AG08395 (cell line): ENCODE measurements around the gene THADA.

ENCODE experiments used
- DNase-seq: peaks from one replicate; pipeline ENCODE4 v3.0.0; 2012; ENCODE audit warnings: mixed read lengths, low spot score

THADA gene

GRCh38 chr2:43509886-43510285 is 86.0 kb downstream of the THADA start:
- no peak for DNase-seq

GRCh38 chr2:43508209-43508608 is 87.6 kb downstream of the THADA start:
- no peak for DNase-seq

- no peak for DNase-seq
Observed at GRCh38 chr2:43507137-43507536, 88.7 kb downstream of the THADA start.

DNA sequence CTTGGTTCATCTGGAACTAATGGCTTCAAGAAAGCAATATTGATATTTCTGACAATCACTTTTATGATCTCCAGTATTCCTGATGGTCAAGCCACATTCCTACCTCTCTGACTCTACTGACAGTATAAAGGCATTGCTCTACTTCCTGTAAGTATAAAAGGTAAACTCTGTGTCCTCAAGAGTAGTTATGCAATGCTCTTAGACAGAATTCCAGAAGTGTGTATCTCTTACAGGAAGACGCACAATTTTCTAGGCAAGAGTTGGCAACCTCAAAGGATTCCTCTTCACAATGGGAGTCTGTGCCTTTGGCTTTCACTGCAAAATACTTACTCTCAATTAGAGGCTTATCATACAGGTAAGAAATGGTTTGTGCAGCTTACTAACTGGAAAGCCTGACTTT is 100.1 kb downstream of the THADA start:
- DNase-seq: no peak

DNA sequence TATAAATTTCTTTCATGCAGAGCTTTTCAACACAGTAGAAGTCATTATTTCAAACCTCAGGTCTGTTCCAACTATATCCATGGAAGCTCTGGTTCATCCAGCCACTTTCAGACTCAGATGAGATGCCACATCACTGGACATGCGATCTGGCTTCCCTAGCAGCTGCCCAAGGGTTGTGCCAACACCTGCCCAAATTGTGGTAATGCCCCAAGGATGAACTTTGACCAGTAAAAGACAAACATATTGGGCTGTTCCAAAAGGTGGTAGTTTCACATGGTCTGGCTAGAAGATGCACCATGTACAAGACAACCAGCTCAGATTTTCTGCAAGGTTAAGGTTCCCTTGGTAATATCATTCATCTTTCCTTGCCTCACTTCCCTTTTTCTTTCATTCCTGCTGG is 101.9 kb downstream of the THADA start:
- no peak for DNase-seq

GRCh38 chr2:43491065-43491639 is 104.7 kb downstream of the THADA start:
- no peak for DNase-seq

- DNase-seq: no peak
Observed at GRCh38 chr2:43490252-43490786, 105.5 kb downstream of the THADA start.

GRCh38 chr2:43488737-43489136 is 107.1 kb downstream of the THADA start:
- no peak for DNase-seq

- DNase-seq: no peak
Observed at GRCh38 chr2:43486603-43487002, 109.2 kb downstream of the THADA start.

- peak; percentile 47 for DNase-seq
Observed at GRCh38 chr2:43484323-43484930, 111.4 kb downstream of the THADA start.

DNA sequence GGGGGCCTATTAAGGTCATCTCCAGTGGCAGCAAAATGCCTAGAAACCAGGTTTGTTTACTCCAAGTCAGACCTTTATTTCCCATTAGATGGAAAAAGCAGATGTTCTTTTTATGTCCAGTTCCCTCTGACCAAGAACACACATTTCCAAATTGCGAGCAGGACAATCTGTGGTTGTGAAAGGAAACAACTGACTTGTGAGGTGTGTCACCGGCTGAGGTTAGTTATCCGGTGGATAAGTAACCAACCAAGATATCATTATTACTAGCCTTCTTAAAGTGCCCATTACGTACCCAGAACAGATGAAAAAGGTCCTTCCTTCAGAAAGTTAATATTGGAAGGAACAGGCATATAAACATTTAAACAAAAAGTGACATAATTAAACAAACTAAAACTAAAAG is 112.9 kb downstream of the THADA start:
- DNase-seq: no peak

DNA sequence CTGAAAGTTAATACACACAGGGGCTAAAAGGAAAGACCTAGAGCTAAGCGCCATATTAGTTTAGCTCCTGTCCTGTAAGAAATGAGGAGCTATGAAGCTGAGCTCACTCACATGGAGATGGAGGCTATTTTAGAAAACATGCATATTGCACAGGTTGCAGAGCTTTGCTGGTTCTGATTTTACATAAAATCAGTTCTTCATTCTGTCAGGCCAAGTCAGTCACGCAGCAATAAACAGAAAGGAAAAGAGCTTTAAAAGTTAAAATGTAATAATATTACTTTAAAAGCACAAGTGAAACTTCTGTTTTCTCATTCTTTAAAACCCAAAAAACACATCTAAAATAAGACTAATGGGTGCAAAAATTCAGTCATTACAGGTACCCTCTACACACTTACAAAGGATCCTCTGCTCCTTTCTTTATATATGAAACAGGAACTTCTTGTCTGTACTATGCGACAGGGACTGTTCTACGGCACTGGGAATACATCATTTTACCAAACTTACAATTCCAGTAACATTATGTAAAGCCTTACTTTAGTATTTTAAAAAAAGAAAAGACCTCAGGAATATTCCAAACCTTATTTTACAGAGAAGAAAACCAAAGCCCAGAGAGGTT is 113.8 kb downstream of the THADA start:
- DNase-seq: no peak

DNA sequence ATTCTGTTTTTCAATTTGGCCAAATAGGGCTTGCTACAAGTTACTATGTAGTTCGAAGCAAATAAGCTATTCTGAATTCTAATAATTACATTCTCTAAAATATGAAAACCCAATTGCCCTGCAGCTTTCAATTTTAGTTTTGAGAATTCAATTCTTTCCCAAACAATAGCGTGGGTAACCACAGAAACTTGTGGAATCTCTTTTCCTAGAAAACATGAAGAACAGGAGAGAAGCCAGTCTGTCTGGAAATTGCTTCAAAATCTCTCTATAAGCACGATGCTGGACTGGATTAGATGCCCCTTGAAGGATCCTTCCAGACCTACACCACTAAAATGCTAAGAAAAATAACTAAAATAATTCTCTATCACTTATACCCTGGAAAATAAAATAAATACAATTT is 115.0 kb downstream of the THADA start:
- no peak for DNase-seq

DNA sequence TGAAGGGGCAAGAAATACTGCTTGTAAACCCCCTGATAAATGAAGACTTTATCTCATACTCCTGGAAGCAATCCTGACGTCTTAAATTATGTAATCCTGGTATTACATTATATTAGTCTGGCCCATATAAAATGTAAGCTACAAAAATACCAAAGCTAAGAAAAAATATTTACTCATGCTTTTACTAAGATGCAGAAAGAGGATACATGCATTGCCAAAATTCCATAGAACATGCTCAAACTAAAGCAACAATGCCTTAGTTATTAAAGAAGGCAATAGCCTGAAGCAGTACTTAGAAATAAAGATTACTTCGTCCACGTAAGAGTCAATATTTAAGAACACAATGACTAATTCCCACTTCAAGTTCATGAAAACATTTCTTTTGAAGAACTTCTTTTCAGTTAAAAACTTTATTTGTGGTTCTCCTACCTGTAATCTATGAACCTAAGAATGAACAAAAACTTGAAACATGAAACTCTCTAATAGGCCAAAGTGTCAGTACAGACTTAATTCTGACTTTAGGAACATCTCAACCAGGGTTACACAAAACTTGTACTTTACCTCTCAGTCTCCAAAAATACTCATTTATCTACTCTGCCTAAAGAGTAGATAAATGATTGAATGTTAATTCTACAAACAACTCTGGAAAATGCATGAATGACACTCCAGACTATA is 117.3 kb downstream of the THADA start:
- DNase-seq: no peak

GRCh38 chr2:43475922-43476321 is 119.9 kb downstream of the THADA start:
- DNase-seq: no peak

DNA sequence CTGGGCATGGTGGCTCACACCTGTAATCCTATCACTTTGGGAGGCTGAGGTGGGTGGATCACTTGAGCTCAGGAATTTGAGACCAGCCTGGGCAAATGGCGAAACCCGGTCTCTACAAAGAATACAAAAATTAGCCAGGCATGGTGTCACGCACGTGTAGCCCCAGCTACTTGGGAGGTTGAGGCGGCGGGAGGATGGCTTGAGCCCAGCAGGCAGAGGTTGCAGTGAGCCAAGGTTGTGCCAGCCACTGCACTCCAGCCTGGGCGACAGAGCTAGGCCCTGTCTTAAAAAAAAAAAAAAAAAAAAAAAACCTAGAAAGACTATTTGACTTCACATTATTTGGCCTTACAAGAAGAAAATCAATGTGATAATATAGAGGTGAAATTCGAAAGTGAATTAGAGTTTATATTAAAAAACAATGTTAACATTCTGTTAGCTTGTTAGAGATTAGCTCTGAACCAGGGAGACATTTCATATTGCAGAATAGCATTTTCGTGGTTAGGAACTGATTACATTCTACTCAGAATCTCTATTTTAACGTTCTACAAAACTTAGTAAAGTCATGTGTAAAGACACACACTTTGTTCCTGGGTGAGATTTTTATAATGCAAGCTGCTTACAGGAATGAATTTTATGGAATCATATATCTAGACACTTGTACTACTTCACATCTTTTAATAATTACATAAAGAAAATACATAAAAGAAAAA is 120.5 kb downstream of the THADA start:
- no peak for DNase-seq

DNA sequence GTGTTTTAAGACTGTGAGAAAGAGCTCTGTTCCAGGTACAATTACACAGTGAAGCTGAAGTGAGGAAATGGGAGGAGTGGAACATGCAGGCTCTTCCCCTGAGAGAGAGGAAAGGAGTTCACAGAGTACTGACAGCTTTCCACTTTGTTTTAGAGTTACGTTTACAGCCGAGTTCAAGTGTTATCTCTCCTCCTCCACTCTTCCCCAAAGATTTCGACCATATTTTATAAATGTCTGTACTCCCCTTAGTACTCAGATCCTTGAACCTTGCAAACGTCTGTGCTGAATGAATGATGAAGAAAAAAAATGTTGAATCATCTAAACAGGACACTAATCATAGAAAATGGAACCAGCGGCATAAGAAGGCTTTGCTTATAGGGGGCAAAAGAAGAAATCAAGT is 121.6 kb downstream of the THADA start:
- no peak for DNase-seq

DNA sequence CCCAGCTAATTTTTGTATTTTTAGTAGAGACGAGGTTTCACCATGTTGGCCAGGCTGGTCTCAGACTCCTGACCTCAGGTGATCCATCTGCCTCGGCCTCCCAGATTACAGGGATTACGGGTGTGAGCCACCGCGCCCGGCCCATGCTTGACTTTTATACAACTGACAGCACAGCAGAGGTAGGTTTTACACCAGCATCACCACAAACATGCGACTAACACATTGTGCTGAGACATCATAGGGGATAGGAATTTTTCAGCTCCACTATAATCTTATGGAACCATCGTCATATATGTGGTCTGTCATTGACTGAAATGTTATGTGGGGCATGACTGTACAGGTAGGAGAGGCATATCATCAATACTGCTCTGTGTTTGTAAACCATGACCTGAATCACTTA is 122.1 kb downstream of the THADA start:
- no peak for DNase-seq

DNA sequence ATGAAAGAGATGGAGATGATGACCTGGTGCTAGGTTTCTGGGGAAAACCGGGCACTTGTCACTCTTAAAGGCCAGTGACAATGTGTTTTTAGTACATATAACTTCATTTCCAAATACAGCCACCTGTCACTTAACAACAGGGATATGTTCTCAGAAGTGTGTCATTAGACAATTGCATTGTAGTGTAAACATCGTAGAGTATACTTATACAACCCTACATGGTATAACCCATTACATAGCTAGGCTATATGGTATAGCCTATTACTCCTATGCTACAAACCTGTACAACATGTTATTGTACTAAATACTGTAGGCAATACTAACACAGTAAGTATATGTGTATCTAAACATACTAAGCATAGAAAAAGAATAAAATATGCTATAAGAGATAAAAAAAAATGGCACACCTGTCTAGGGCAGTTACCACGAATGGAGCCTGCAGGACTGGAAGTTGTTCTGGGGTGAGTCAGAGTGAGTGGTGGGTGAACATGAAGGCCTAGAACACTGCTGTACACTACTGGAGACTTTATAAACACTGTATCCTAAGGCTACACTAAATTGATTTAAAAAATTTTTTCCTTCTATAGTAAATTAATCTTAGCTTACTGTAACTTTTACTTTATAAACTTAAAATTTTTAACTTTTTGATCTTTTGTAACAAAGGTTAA is 123.2 kb downstream of the THADA start:
- DNase-seq: no peak

GRCh38 chr2:43469713-43470112 is 126.1 kb downstream of the THADA start:
- DNase-seq: no peak

GRCh38 chr2:43469094-43469493 is 126.7 kb downstream of the THADA start:
- DNase-seq: no peak

GRCh38 chr2:43467891-43468290 is 127.9 kb downstream of the THADA start:
- DNase-seq: peak; percentile 42
